OCI-LY7 (cell line): ENCODE measurements around the gene RNF220. TPM values are rescaled to one million over a fixed set of nuclear protein-coding genes. Genes with fewer than 3 reads are reported as not detected.
A peak's percentile ranks its signal among the peaks of the same experiment; 100 is the strongest.

Experiments used
- BruUV-seq: library from RNA; stranded (reverse); fragments of 400-500 nt; replicated peaks from 2 replicates; lab custom pipeline; 2021; lab: Mats Ljungman, UMichigan
- CTCF ChIA-PET: fragments of 300-600 bp; sonication (Branson Sonifier 250); formaldehyde crosslinking; loops from one replicate; lab custom pipeline; 2022; ENCODE audit warnings: antibody characterized with exemption; ENCODE audit not compliant: unreplicated experiment; lab: Charles Lee
- POLR2A ChIA-PET: fragments of 300-600 bp; sonication (Branson Sonifier 250); formaldehyde crosslinking; loops from one replicate; lab custom pipeline; 2022; ENCODE audit warnings: antibody characterized with exemption; lab: Charles Lee
- DNase-seq: peaks from one replicate; pipeline ENCODE4 v3.0.0-alpha.2; 2015; ENCODE audit warnings: low spot score
- H2AFZ ChIP-seq: fragments of 200-600 bp; sonication (generic), shearing (Covaris generic); 2 replicates; pipeline ENCODE4 v1.6.1; 2014; ENCODE audit warnings: mild to moderate bottlenecking, antibody characterized with exemption, low read length, moderate library complexity
- H3K27ac ChIP-seq: fragments of 200-600 bp; sonication (generic); 2 replicates; pipeline ENCODE4 v1.5.1; 2014; ENCODE audit warnings: mixed run types, low read depth, mild to moderate bottlenecking, moderate library complexity, low read length, inconsistent platforms; ENCODE audit not compliant: poor library complexity, severe bottlenecking
- H3K36me3 ChIP-seq: fragments of 200-600 bp; sonication (generic); 2 replicates; pipeline ENCODE4 v1.6.1; 2014; ENCODE audit warnings: mild to moderate bottlenecking, antibody characterized with exemption, low read length, moderate library complexity, mixed read lengths; ENCODE audit not compliant: insufficient read depth
- H3K4me1 ChIP-seq: fragments of 200-600 bp; sonication (generic); 2 replicates; pipeline ENCODE4 v1.5.1; 2014; ENCODE audit warnings: mild to moderate bottlenecking, low read length; ENCODE audit not compliant: insufficient read depth, poor library complexity, severe bottlenecking
- H3K4me2 ChIP-seq: fragments of 200-600 bp; sonication (generic); 2 replicates; pipeline ENCODE4 v1.6.1; 2014; ENCODE audit warnings: mild to moderate bottlenecking, low read length
- H3K4me3 ChIP-seq: fragments of 200-600 bp; sonication (generic); 2 replicates; pipeline ENCODE4 v1.5.1; 2014; ENCODE audit warnings: mild to moderate bottlenecking, low read depth, low read length; ENCODE audit not compliant: poor library complexity, severe bottlenecking
- H3K79me2 ChIP-seq: fragments of 200-600 bp; sonication (generic); 2 replicates; pipeline ENCODE4 v1.6.1; 2016; ENCODE audit warnings: low read depth, mild to moderate bottlenecking, low read length, moderate library complexity, mixed read lengths; ENCODE audit not compliant: insufficient read depth
- H3K9me2 ChIP-seq: fragments of 200-600 bp; sonication (generic); 2 replicates; pipeline ENCODE4 v1.6.1; 2016; ENCODE audit warnings: mild to moderate bottlenecking, low read length, mixed read lengths; ENCODE audit not compliant: insufficient read depth
- H3K9me3 ChIP-seq: fragments of 200-600 bp; sonication (generic); 2 replicates; pipeline ENCODE4 v1.6.1; 2014; ENCODE audit warnings: mild to moderate bottlenecking, mixed run types, low read length, mixed read lengths
- H4K20me1 ChIP-seq: fragments of 200-600 bp; sonication (generic); 2 replicates; pipeline ENCODE4 v1.6.1; 2014; ENCODE audit warnings: mild to moderate bottlenecking, antibody characterized with exemption, low read length, moderate library complexity, mixed read lengths; ENCODE audit not compliant: insufficient read depth
- CTCF ChIP-seq: fragments of 200-600 bp; sonication (generic); conservative IDR thresholded peaks from 2 replicates; pipeline ENCODE4 v1.5.1; 2014; ENCODE audit warnings: mild to moderate bottlenecking, antibody characterized with exemption, low read length, moderate library complexity, mixed read lengths
- EZH2phosphoT487 ChIP-seq: fragments of 200-600 bp; sonication (generic); IDR thresholded peaks from 2 replicates; pipeline ENCODE4 v1.6.1; 2018; ENCODE audit warnings: low read depth, borderline replicate concordance, mild to moderate bottlenecking, mixed run types, antibody characterized with exemption, low read length, moderate library complexity, mixed read lengths
- intact Hi-C: fragments of 100-400 bp; cut with micrococcal nuclease; formaldehyde crosslinking; loops from one replicate; pipeline ENCODE4 v1.10.0; 2022; ENCODE audit not compliant: unreplicated experiment
- total RNA-seq, 2 experiments: library from RNA; depleted of rRNA in 1 of 2; stranded (reverse); fragments of >200 nt in 1 of 2; shearing (Covaris generic) in 1 of 2; gene quantifications; 2 replicates each; pipeline ENCODE4 v1.2.3, GENCODE V29; 2014 to 2022

The RNF220 gene
- total RNA-seq, 2 experiments from 2014 or later: 82.3 to 85.5 TPM

DNA sequence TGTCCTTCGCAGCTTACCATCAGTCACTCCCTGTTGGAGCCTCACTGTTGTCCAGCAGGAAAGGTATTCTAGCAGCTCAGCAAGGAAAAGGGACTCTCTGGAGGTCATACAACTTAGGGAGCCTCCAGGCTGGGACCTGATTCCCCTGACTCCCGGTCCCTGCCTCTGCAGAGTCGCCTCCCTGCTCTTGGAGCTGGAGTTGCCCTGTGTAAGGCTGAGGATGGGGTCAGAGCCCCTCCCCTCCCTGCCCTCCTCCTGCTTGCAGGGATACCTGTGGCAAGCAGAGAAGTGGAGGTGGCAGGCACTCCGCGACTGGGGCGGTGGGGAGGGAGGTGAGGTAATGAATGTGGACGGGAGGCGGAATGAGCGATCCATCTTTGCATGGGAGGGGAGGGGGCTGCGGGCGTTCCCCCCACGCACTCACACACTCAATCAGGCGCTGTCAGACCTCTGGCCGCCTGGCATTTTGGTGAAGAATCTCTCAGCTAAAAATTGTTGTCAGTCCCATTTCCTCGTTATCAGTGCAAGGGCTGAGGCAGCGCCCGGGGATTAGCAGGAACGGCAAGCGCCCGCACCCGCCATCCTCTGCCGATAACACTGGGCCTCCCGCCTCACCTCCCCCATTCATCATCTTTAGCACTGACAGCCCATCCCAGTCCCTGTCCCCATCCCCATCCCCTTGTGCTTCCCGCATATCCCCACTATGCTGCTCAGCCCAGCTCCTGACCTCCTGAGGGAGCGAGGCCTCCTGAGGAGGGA is 204.9 kb downstream of the RNF220 start:
- no peak for DNase-seq
- no peaks in the 10 kb centered on the region for H4K20me1 ChIP-seq
- CTCF ChIA-PET: no interaction called here
- no peaks in the 10 kb centered on the region for H3K9me3 ChIP-seq
- POLR2A ChIA-PET: no interaction called here
- H3K27ac ChIP-seq: no peak overlapping the region
- intact Hi-C loops: loop anchor here (1.0 kb wide), 1 partner anchor 43 kb away; no protein-coding TSS in a partner anchor
- H3K36me3 ChIP-seq: no peaks in the 10 kb centered on the region
- H3K4me3 ChIP-seq: no peak overlapping the region
- H2AFZ ChIP-seq: no peak overlapping the region
- no peaks in the 10 kb centered on the region for H3K79me2 ChIP-seq
- H3K4me2 ChIP-seq: no peak overlapping the region
- no peak for TF ChIP-seq EZH2phosphoT487
- TF ChIP-seq CTCF: peak; percentile 8; the same call in 1 of the 2 replicates
- no peaks in the 10 kb centered on the region for H3K4me1 ChIP-seq
- no peaks in the 10 kb centered on the region for H3K9me2 ChIP-seq
- no TSS peak for BruUV-seq

- H3K4me2 ChIP-seq: no peak overlapping the region
- no peak overlapping the region for H3K4me3 ChIP-seq
- no peaks in the 10 kb centered on the region for H3K9me2 ChIP-seq
- H3K27ac ChIP-seq: no peak overlapping the region
- no peak for DNase-seq
- H2AFZ ChIP-seq: no peak overlapping the region
- POLR2A ChIA-PET: interaction anchor here (0.6 kb wide), 1 partner anchor 135 kb away, joined by 3 read pairs; no protein-coding TSS in a partner anchor
- CTCF ChIA-PET: no interaction called here
- no peaks in the 10 kb centered on the region for H3K9me3 ChIP-seq
- intact Hi-C loops: no loop called here
- H3K36me3 ChIP-seq: no peaks in the 10 kb centered on the region
- H4K20me1 ChIP-seq: no peaks in the 10 kb centered on the region
- H3K4me1 ChIP-seq: no peaks in the 10 kb centered on the region
- TF ChIP-seq CTCF (no peak), EZH2phosphoT487 (no peak)
- no TSS peak for BruUV-seq
- H3K79me2 ChIP-seq: no peaks in the 10 kb centered on the region
These were observed 205.6 kb downstream of the RNF220 start for GRCh38 chr1:44610527-44611148.
